Measurements from ENCODE around the gene TPGS1. TPM values are rescaled to one million over a fixed set of nuclear protein-coding genes. Genes with fewer than 3 reads are reported as not detected.

Gene TPGS1
- total and polyA plus RNA-seq, 2 donors (not counting 3 experiments of a cell fraction or from before 2014, with no cell fraction given), result 20.9 to 24.7 TPM

GRCh38 chr19:482186-483041 is 24.9 kb upstream of the TPGS1 start:
- H3K9me1 ChIP-seq (replicated peaks; ENCODE audit: control insufficient read depth, extremely low read depth, insufficient read depth, low read length), result no peaks in the 10 kb centered on the region
- H3K27ac ChIP-seq (ENCODE audit: insufficient read depth, low read depth, low read length), result no peak overlapping the region
- no peak overlapping the region for H3K9ac ChIP-seq (replicated peaks; ENCODE audit: extremely low read depth, insufficient read depth, low read length)
- peak; percentile 76 for FAIRE-seq
- no peaks in the 10 kb centered on the region for H3K4me1 ChIP-seq (ENCODE audit: control insufficient read depth, extremely low read depth, insufficient read depth, low read length)
- TF ChIP-seq MAX (IDR thresholded peaks at IDR 0.05; ENCODE audit: insufficient read depth, insufficient read length) (no peak), POLR2AphosphoS5 (IDR thresholded peaks at IDR 0.05; ENCODE audit: insufficient read depth, low read depth, low read length) (no peak), CTCF (IDR thresholded peaks at IDR 0.05; ENCODE audit: extremely low read depth in 1 of 2, insufficient read depth in 1 of 2, low read depth in 1 of 2, low read length in 2 of 2) (no peak), POLR2A (IDR thresholded peaks at IDR 0.05; ENCODE audit: low read depth, low read length) (no peak), MYC (IDR thresholded peaks at IDR 0.05; ENCODE audit: low read depth, low read length) (no peak), JUN (IDR thresholded peaks at IDR 0.05; ENCODE audit: borderline replicate concordance, insufficient read depth, insufficient read length, low read depth) (no peak), EZH2 (IDR thresholded peaks at IDR 0.05; ENCODE audit: borderline replicate concordance, low read depth, low read length, severe bottlenecking) (no peak), FOS (IDR thresholded peaks at IDR 0.05; ENCODE audit: borderline replicate concordance, insufficient read depth, low read length) (no peak), GATA2 (IDR thresholded peaks at IDR 0.05; ENCODE audit: insufficient read depth, insufficient read length, low read depth, low read length) (no peak)
- H3K4me2 ChIP-seq (ENCODE audit: insufficient read depth, low read length), result no peak overlapping the region
- intact Hi-C loops (cut with micrococcal nuclease) (loop anchor here (10.0 kb wide), 1 partner anchor 98 kb away; no protein-coding TSS in a partner anchor), dilution Hi-C loops (cut with MboI; ENCODE audit: extremely low pct_ligation_motif_present, low sequenced_read_pairs) (no loop called here)
- peaks cover 6% of the 10 kb centered on the region for H3K9me3 ChIP-seq (replicated peaks; ENCODE audit: control insufficient read depth, insufficient read depth, low read length)
- no peak overlapping the region for H3K4me3 ChIP-seq (replicated peaks in 1 of 3; ENCODE audit: insufficient read depth in 1 of 3, low read depth in 1 of 3, low read length in 3 of 3)
- H3K27me3 ChIP-seq (ENCODE audit: control insufficient read depth in 2 of 2, insufficient read depth in 2 of 2, low read length in 2 of 2), result no peaks in the 10 kb centered on the region
- CTCF ChIA-PET, result interaction anchor here (1.5 to 2.0 kb wide), 2 partner anchors 13 to 24 kb away, joined by 7 read pairs; partner anchors contain the start of gene MADCAM1
- H3K79me2 ChIP-seq (ENCODE audit: control insufficient read depth, insufficient read depth, low read length), result no peaks in the 10 kb centered on the region
- POLR2A ChIA-PET, result no interaction called here
- no peaks in the 10 kb centered on the region for H3K36me3 ChIP-seq (ENCODE audit: control insufficient read depth in 2 of 2, extremely low read depth in 1 of 2, insufficient read depth in 2 of 2, low read length in 2 of 2)
- BruUV-seq (replicated peaks), result no TSS peak
- no peaks in the 10 kb centered on the region for H4K20me1 ChIP-seq (replicated peaks; ENCODE audit: control insufficient read depth, extremely low read depth, insufficient read depth, low read length)
- no peak for DNase-seq (ENCODE audit: low read depth, low spot score)
- H2AFZ ChIP-seq (ENCODE audit: low read depth, low read length), result no peak overlapping the region

Data from endothelial cell of umbilical vein (primary cell).